KMS-11 (cell line): Measurements from ENCODE around the gene KCNH2.
"Not testable (repeated sequence)": the region's sequence is repeated elsewhere in the genome, so short reads cannot be mapped to it uniquely, and the experiment has no call there.

Experiments used
- H2AFZ ChIP-seq: fragments of 200-600 bp; sonication (generic); 2 replicates; pipeline ENCODE4 v1.6.1; 2016; ENCODE audit warnings: antibody characterized with exemption, mixed run types, low read depth
- H3K27ac ChIP-seq: fragments of 200-600 bp; sonication (generic); 2 replicates; pipeline ENCODE4 v1.6.1; 2016; ENCODE audit warnings: mild to moderate bottlenecking, mixed run types
- H3K27me3 ChIP-seq: fragments of 200-600 bp; sonication (generic); 2 replicates; pipeline ENCODE4 v1.6.1; 2017; ENCODE audit warnings: mild to moderate bottlenecking, low read depth, mixed run types, moderate library complexity; ENCODE audit not compliant: insufficient read depth
- H3K36me3 ChIP-seq: fragments of 200-600 bp; sonication (generic); 2 replicates; pipeline ENCODE4 v1.6.1; 2017; ENCODE audit warnings: mild to moderate bottlenecking, mixed run types; ENCODE audit not compliant: insufficient read depth
- H3K4me1 ChIP-seq: fragments of 200-600 bp; sonication (generic); 2 replicates; pipeline ENCODE4 v1.6.1; 2016; ENCODE audit warnings: mild to moderate bottlenecking, low read depth, mixed run types; ENCODE audit not compliant: poor library complexity, severe bottlenecking
- H3K4me2 ChIP-seq: fragments of 200-600 bp; sonication (generic); 2 replicates; pipeline ENCODE4 v1.7.0; 2016; ENCODE audit warnings: mild to moderate bottlenecking, mixed run types
- H3K4me3 ChIP-seq: fragments of 200-600 bp; sonication (generic); IDR thresholded peaks from 2 replicates; pipeline ENCODE4 v1.6.1; 2017; ENCODE audit warnings: low read depth, low read length, mixed read lengths; ENCODE audit not compliant: insufficient read depth
- H3K79me2 ChIP-seq: fragments of 200-600 bp; sonication (generic); 2 replicates; pipeline ENCODE4 v1.6.1; 2016; ENCODE audit warnings: low read depth, mixed run types; ENCODE audit not compliant: insufficient read depth
- H3K9ac ChIP-seq: fragments of 200-600 bp; sonication (generic); 2 replicates; pipeline ENCODE4 v1.6.1; 2016; ENCODE audit warnings: mild to moderate bottlenecking, mixed run types
- H4K20me1 ChIP-seq: fragments of 200-600 bp; sonication (generic); 2 replicates; pipeline ENCODE4 v1.6.1; 2016; ENCODE audit warnings: mild to moderate bottlenecking, mixed run types; ENCODE audit not compliant: insufficient read depth
- CTCF ChIP-seq: fragments of 200-600 bp; sonication (generic); conservative IDR thresholded peaks from 2 replicates; pipeline ENCODE4 v1.6.1; 2017; ENCODE audit warnings: low read depth, mild to moderate bottlenecking, antibody characterized with exemption, low read length, moderate library complexity, mixed read lengths

Gene KCNH2

GRCh38 chr7:151013356-151013732 lies 35.2 kb upstream of the KCNH2 start:
- Histone ChIP-seq H3K4me2 (peak overlapping the region; percentile 93; the same call in 1 of the 2 replicates), H3K27ac (peak overlapping the region; percentile 55; the same call in 1 of the 2 replicates), H3K36me3 (no peaks in the 10 kb centered on the region), H3K79me2 (no peaks in the 10 kb centered on the region), H3K27me3 (no peaks in the 10 kb centered on the region; the same call in 1 of the 2 replicates), H2AFZ (peak overlapping the region; percentile 97; the same call in 1 of the 2 replicates), H4K20me1 (no peaks in the 10 kb centered on the region), H3K4me1 (peaks cover 17% of the 10 kb centered on the region), H3K9ac (peak overlapping the region; percentile 86), H3K4me3 (peak overlapping the region; percentile 61)
- no peak for TF ChIP-seq CTCF

- Histone ChIP-seq H3K27ac (peak overlapping the region; percentile 55; the same call in 1 of the 2 replicates), H3K36me3 (no peaks in the 10 kb centered on the region), H2AFZ (peak overlapping the region; percentile 97; the same call in 1 of the 2 replicates), H3K79me2 (no peaks in the 10 kb centered on the region), H3K4me1 (peaks cover 14% of the 10 kb centered on the region), H4K20me1 (no peaks in the 10 kb centered on the region), H3K27me3 (no peaks in the 10 kb centered on the region; the same call in 1 of the 2 replicates), H3K4me3 (no peak overlapping the region), H3K9ac (peak overlapping the region; percentile 86; the same call in 1 of the 2 replicates), H3K4me2 (peak overlapping the region; percentile 93; the same call in 1 of the 2 replicates)
- TF ChIP-seq CTCF, result peak; percentile 56
Observed at GRCh38 chr7:151012911-151013347, 34.8 kb upstream of the KCNH2 start.

GRCh38 chr7:151012031-151012692 lies 34.0 kb upstream of the KCNH2 start:
- Histone ChIP-seq H2AFZ (no peak overlapping the region), H3K36me3 (no peaks in the 10 kb centered on the region), H3K27ac (no peak overlapping the region), H4K20me1 (no peaks in the 10 kb centered on the region), H3K9ac (no peak overlapping the region), H3K79me2 (no peaks in the 10 kb centered on the region), H3K4me1 (peaks cover 14% of the 10 kb centered on the region), H3K27me3 (no peaks in the 10 kb centered on the region; the same call in 1 of the 2 replicates), H3K4me3 (no peak overlapping the region), H3K4me2 (no peak overlapping the region)
- TF ChIP-seq CTCF, result no peak

- not testable (repeated sequence) for H3K79me2 ChIP-seq, H4K20me1 ChIP-seq, H3K9ac ChIP-seq, H3K27ac ChIP-seq, H2AFZ ChIP-seq, H3K27me3 ChIP-seq, H3K4me3 ChIP-seq, H3K36me3 ChIP-seq, H3K4me2 ChIP-seq
- peaks cover 14% of the 10 kb centered on the region for H3K4me1 ChIP-seq
Observed at GRCh38 chr7:151011616-151012015, 33.5 kb upstream of the KCNH2 start.

- no peaks in the 10 kb centered on the region for H3K36me3 ChIP-seq
- no peaks in the 10 kb centered on the region for H4K20me1 ChIP-seq
- no peak overlapping the region for H3K4me3 ChIP-seq
- no peak for TF ChIP-seq CTCF
- no peak overlapping the region for H3K27ac ChIP-seq
- no peak overlapping the region for H2AFZ ChIP-seq
- peaks cover 14% of the 10 kb centered on the region for H3K4me1 ChIP-seq
- H3K4me2 ChIP-seq, result no peak overlapping the region
- no peaks in the 10 kb centered on the region for H3K79me2 ChIP-seq
- no peak overlapping the region for H3K9ac ChIP-seq
- no peaks in the 10 kb centered on the region; the same call in 1 of the 2 replicates for H3K27me3 ChIP-seq
Observed at GRCh38 chr7:151011097-151011409, 32.9 kb upstream of the KCNH2 start.
